HepG2 (cell line): ENCODE results near the gene RASSF8. TPM values are rescaled to one million over a fixed set of nuclear protein-coding genes. Genes with fewer than 3 reads are reported as not detected.

Source experiments
- ATAC-seq: fragments of 200-7000 bp; cut with Tn5 transposase; 3 replicates; pipeline ENCODE4 v1.9.1; 2020; ENCODE audit warnings: mild to moderate bottlenecking, moderate library complexity
- BruUV-seq: library from RNA; stranded (reverse); fragments of 400-500 nt; replicated peaks from 2 replicates; lab custom pipeline; 2021; lab: Mats Ljungman, UMichigan
- CTCF ChIA-PET: fragments of 300-600 bp; formaldehyde crosslinking; extraction: SDS; loops from one replicate; lab custom pipeline; 2021; ENCODE audit warnings: low total read pairs, inconsistent platforms, low intra/inter-chr PET ratio; lab: Yijun Ruan, JAX
- POLR2A ChIA-PET: fragments of 350-600 bp; sonication (Branson Sonifier 250); formaldehyde crosslinking; loops from one replicate; lab custom pipeline; 2020; ENCODE audit warnings: antibody characterized with exemption, inconsistent platforms; lab: Yijun Ruan, JAX
- DNase-seq: peaks from one replicate; pipeline ENCODE4 v3.0.0-alpha.2; 2015; ENCODE audit warnings: low spot score
- FAIRE-seq: peaks from 3 replicates; lab custom pipeline; 2011; peaks lifted over from hg19 to GRCh38; lab: Jason Lieb, UNC
- H2AFZ ChIP-seq: one replicate; pipeline ENCODE4 v1.6.1; 2011; ENCODE audit warnings: low read length, inconsistent platforms
- H3K27ac ChIP-seq: fragments of 300-600 bp; 3 replicates; pipeline ENCODE4 v1.8.0; 2011; ENCODE audit warnings: mixed run types, mild to moderate bottlenecking, mixed read lengths, low read length, inconsistent platforms; ENCODE audit not compliant: insufficient read depth; ENCODE audit errors: extremely low read length
- H3K27me3 ChIP-seq, 2 experiments: fragments of 200-600 bp in 1 of 2; 2 replicates in 1 of 2; 3 replicates in 1 of 2; pipeline versions ENCODE4 v1.6.0 to v1.8.0; 2011; ENCODE audit warnings: low read length in 2 of 2, mild to moderate bottlenecking in 2 of 2, moderate library complexity in 2 of 2, inconsistent platforms in 1 of 2; ENCODE audit not compliant: insufficient read depth in 2 of 2, control insufficient read depth in 1 of 2
- H3K36me3 ChIP-seq, 2 experiments: fragments of 200-600 bp in 1 of 2; replicated peaks in 1 of 2; 2 replicates in 1 of 2; 3 replicates in 1 of 2; pipeline versions ENCODE4 v1.5.1 to v1.8.0; 2011; ENCODE audit warnings: low read length in 2 of 2, inconsistent platforms in 1 of 2; ENCODE audit not compliant: insufficient read depth in 2 of 2, control insufficient read depth in 1 of 2
- H3K4me1 ChIP-seq: 2 replicates; pipeline ENCODE4 v1.5.1; 2012; ENCODE audit warnings: low read length, inconsistent platforms; ENCODE audit not compliant: insufficient read depth
- H3K4me2 ChIP-seq: 2 replicates; pipeline ENCODE4 v1.6.0; 2011; ENCODE audit warnings: low read depth, low read length, inconsistent platforms
- H3K4me3 ChIP-seq, 3 experiments: fragments of 200-600 bp in 1 of 3; sonication (generic), shearing (Covaris generic) in 1 of 3; replicated peaks in 1 of 3; 2 replicates each; pipeline ENCODE4 v1.5.1; 2011 to 2016; ENCODE audit warnings: low read length in 3 of 3, inconsistent platforms in 2 of 3, low read depth in 2 of 3, mild to moderate bottlenecking in 2 of 3, control low read depth in 1 of 3, mixed read lengths in 1 of 3; ENCODE audit not compliant: insufficient read depth in 1 of 3
- H3K79me2 ChIP-seq: one replicate; pipeline ENCODE4 v1.6.1; 2011; ENCODE audit warnings: low read length, inconsistent platforms; ENCODE audit not compliant: insufficient read depth
- H3K9ac ChIP-seq: 2 replicates; pipeline ENCODE4 v1.6.0; 2011; ENCODE audit warnings: mild to moderate bottlenecking, low read depth, low read length, inconsistent platforms; ENCODE audit not compliant: insufficient read depth
- H3K9me3 ChIP-seq: 2 replicates; pipeline ENCODE4 v1.5.1; 2012; ENCODE audit warnings: mild to moderate bottlenecking, low read length
- H4K20me1 ChIP-seq: 2 replicates; pipeline ENCODE4 v1.6.0; 2011; ENCODE audit warnings: inconsistent platforms, mild to moderate bottlenecking, low read length, moderate library complexity; ENCODE audit not compliant: insufficient read depth
- AKNA ChIP-seq: sonication (generic); formaldehyde crosslinking; IDR thresholded peaks from 2 replicates; pipeline ENCODE4 v1.4.0; 2020; ENCODE audit warnings: missing genetic modification reagents, borderline replicate concordance
- CBX2 ChIP-seq, 2 experiments: fragments of 200-600 bp in 1 of 2; sonication (generic); formaldehyde crosslinking in 1 of 2; IDR thresholded peaks; 2 replicates each; pipeline versions ENCODE4 v1.7.0 to v1.8.1; 2018 to 2022; ENCODE audit warnings: low read depth in 2 of 2, low read length in 1 of 2, mild to moderate bottlenecking in 1 of 2, missing genetic modification reagents in 1 of 2
- ESRRA ChIP-seq: sonication (generic); formaldehyde crosslinking; IDR thresholded peaks from 2 replicates; pipeline ENCODE4 v1.5.1; 2020; ENCODE audit warnings: mild to moderate bottlenecking, low read depth, missing genetic modification reagents
- IKZF5 ChIP-seq: IDR thresholded peaks from 2 replicates; pipeline ENCODE4 v1.6.1; 2018; ENCODE audit warnings: missing genetic modification reagents, mild to moderate bottlenecking, missing compliant biosample characterization
- KLF12 ChIP-seq: sonication (generic); formaldehyde crosslinking; IDR thresholded peaks from 2 replicates; pipeline ENCODE4 v1.4.0; 2020; ENCODE audit warnings: missing genetic modification reagents, borderline replicate concordance
- MYNN ChIP-seq: sonication (generic); formaldehyde crosslinking; IDR thresholded peaks from 2 replicates; pipeline ENCODE4 v1.4.0; 2020; ENCODE audit warnings: mild to moderate bottlenecking, low read depth, missing genetic modification reagents
- PHF8 ChIP-seq: sonication (generic); formaldehyde crosslinking; IDR thresholded peaks from 2 replicates; pipeline ENCODE4 v1.5.0; 2020; ENCODE audit warnings: missing genetic modification reagents
- POGZ ChIP-seq: sonication (generic); formaldehyde crosslinking; IDR thresholded peaks from 2 replicates; pipeline ENCODE4 v1.4.0; 2020; ENCODE audit warnings: mild to moderate bottlenecking, missing genetic modification reagents
- RERE ChIP-seq: IDR thresholded peaks from 2 replicates; pipeline ENCODE4 v1.6.1; 2016; ENCODE audit warnings: low read depth, missing genetic modification reagents, missing compliant biosample characterization
- SPEN ChIP-seq: sonication (generic); formaldehyde crosslinking; IDR thresholded peaks from 2 replicates; pipeline ENCODE4 v1.5.1; 2020; ENCODE audit warnings: low read depth, mild to moderate bottlenecking, missing genetic modification reagents
- TBP ChIP-seq: sonication (generic); formaldehyde crosslinking; IDR thresholded peaks from 2 replicates; pipeline ENCODE4 v1.5.0; 2020; ENCODE audit warnings: missing genetic modification reagents
- WGBS: methylation state at CpG from one replicate; pipeline ENCODE4 v1.1.6; 2017; ENCODE audit warnings: low lambda C conversion rate; 5-methylcytosine and 5-hydroxymethylcytosine counted together
- in situ Hi-C: cut with HindIII; loops from 2 replicates; pipeline ENCODE4 v1.10.0; 2017; ENCODE audit warnings: low pct_unique_long_range_greater_than_20kb; ENCODE audit not compliant: extremely low pct_ligation_motif_present
- intact Hi-C: fragments of 100-400 bp; cut with micrococcal nuclease; formaldehyde crosslinking; loops from one replicate; pipeline ENCODE4 v1.10.0; 2022; ENCODE audit not compliant: unreplicated experiment
- polyA plus RNA-seq, 8 experiments: library from polyadenylated mRNA; depleted of rRNA in 3 of 8; stranded (reverse) in 7 of 8; unstranded in 1 of 8; fragments of >200 nt; fragmentation: Illumina TruSeq in 4 of 8; extraction: Trizol in 4 of 8; gene quantifications; 2 replicates each; pipeline versions ENCODE4 v1.2.1 to v1.2.3, GENCODE V29; 2011 to 2016; ENCODE audit warnings: low read depth in 4 of 8, missing spikeins in 1 of 8, mixed read lengths in 1 of 8; ENCODE audit not compliant: insufficient read depth in 1 of 8
- total RNA-seq, 5 experiments: library from RNA; depleted of rRNA; stranded (reverse); fragments of >200 nt; fragmentation: Illumina TruSeq; extraction: Trizol; gene quantifications; 2 replicates each; pipeline ENCODE4 v1.2.3, GENCODE V29; 2016; ENCODE audit warnings: low read depth in 1 of 5

RASSF8 gene
- total and polyA plus RNA-seq, 2 of the 13 experiments (the other 11 are each of a cell fraction or from before 2014, with no cell fraction given), result 0.82 to 9.2 TPM

GRCh38 chr12:26108915-26109314 lies 150.4 kb downstream of the RASSF8 start:
- no peak for TF ChIP-seq TBP (CRISPR knock-in tag)
- no peak for TF ChIP-seq IKZF5 (CRISPR knock-in tag)
- no peak for TF ChIP-seq RERE
- no peak for TF ChIP-seq KLF12 (CRISPR knock-in tag)
- TF ChIP-seq ESRRA (CRISPR knock-in tag), result no peak
- TF ChIP-seq SPEN (CRISPR knock-in tag), result no peak
- TF ChIP-seq POGZ (CRISPR knock-in tag), result no peak
- no peak for TF ChIP-seq AKNA (CRISPR knock-in tag)
- TF ChIP-seq CBX2 (IDR thresholded peaks at IDR 0.05; ENCODE audit: low read depth, low read length), result no peak
- TF ChIP-seq CBX2 (CRISPR knock-in tag; IDR thresholded peaks at IDR 0.05; ENCODE audit: low read depth), result no peak
- TF ChIP-seq MYNN (CRISPR knock-in tag), result no peak
- no peak for TF ChIP-seq PHF8 (CRISPR knock-in tag)
- Histone ChIP-seq H3K27ac (no peak overlapping the region), H3K4me3 (no peak overlapping the region), H3K36me3 (no peaks in the 10 kb centered on the region), H3K9me3 (no peaks in the 10 kb centered on the region), H3K9ac (no peak overlapping the region), H3K4me2 (no peak overlapping the region), H3K79me2 (no peaks in the 10 kb centered on the region), H2AFZ (no peak overlapping the region), H3K27me3 (peaks cover 1 to 7% of the 10 kb centered on the region in 2 experiments; a peak in 1 of 5 replicates), H4K20me1 (no peaks in the 10 kb centered on the region), H3K4me1 (peaks cover 9% of the 10 kb centered on the region)
- FAIRE-seq, result no peak
- BruUV-seq, result no TSS peak
- DNase-seq, result no peak
- intact Hi-C loops, result no loop called here
- ChIA-PET CTCF (no interaction called here), POLR2A (no interaction called here)
- 0% methylated on average over 2 of the region's 2 CpGs for WGBS
- ATAC-seq, result no peak
- in situ Hi-C loops, result no loop called here
